OCI-LY3 (cell line): Measurements from ENCODE around the gene NAPB.

Experiments used
- CTCF ChIP-seq: fragments of 200-600, 300-600 bp; sonication (generic); IDR thresholded peaks from 2 replicates; pipeline ENCODE4 v1.5.1; 2014; ENCODE audit warnings: antibody characterized with exemption, low read length, low read depth
- EZH2phosphoT487 ChIP-seq: fragments of 200-600 bp; shearing (Covaris generic); IDR thresholded peaks from 2 replicates; pipeline ENCODE4 v1.6.1; 2018; ENCODE audit warnings: antibody characterized with exemption, mixed run types, low read depth

GRCh38 chr20:23425129-23425528 is 3.8 kb upstream of the NAPB start:
- no peak for TF ChIP-seq CTCF
- no peak for TF ChIP-seq EZH2phosphoT487
